ENCODE data around the gene TTC39C.

DNA sequence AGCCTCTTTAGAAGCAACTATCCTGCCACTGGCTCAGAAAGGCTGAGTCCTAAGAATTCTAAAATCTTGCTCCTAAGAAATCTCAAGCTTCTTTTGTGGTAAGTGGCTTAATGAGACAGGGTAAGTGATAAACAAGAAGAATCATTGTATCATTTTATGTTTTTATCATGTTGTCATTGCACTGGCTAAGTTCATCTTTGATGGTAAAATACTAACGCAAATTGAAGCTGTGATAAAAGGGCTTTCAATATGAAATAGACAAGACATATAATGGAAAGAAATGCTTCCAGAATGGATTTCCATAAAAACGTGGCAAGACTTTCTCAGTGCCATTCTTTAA, 21.6 kb upstream of the TTC39C start:
- TF ChIP-seq ZNF274 (IDR thresholded peaks at IDR 0.05; ENCODE audit: low read depth, low read length) (no peak), YY1 (IDR thresholded peaks at IDR 0.05; ENCODE audit: insufficient read depth, insufficient read length) (no peak)

Data from NT2/D1 (cell line).